NCI-H1436 treated with DMSO at 0.1 percent for 48 hours (cell line): ENCODE data around the gene BTBD9.

ENCODE experiments used
- DNase-seq: peaks from one replicate; lab custom pipeline; 2025; lab: John Stamatoyannopoulos, UW

The BTBD9 gene

DNA sequence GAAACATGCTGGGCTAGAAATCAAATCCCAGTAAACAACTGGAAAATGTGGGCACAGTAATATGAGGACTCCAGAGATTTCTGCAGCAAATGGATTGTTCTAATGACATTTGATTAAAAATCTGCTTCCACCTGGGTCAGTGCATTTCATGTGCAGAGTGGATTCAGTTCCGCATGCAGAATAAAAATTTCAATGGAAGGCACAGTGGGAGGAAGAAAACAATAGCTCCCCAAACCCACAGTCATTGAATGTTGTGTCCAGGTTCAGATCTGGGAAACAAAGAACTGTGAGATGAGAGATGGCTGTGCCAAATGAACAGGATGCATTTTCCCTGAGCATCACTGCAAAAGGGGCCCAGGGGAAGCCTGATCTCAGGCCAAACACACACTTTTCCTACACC is 403.1 kb downstream of the BTBD9 start:
- no peak for DNase-seq

GRCh38 chr6:38234934-38235682 is 404.6 kb downstream of the BTBD9 start:
- no peak for DNase-seq

GRCh38 chr6:38234141-38234540 is 405.6 kb downstream of the BTBD9 start:
- no peak for DNase-seq

DNA sequence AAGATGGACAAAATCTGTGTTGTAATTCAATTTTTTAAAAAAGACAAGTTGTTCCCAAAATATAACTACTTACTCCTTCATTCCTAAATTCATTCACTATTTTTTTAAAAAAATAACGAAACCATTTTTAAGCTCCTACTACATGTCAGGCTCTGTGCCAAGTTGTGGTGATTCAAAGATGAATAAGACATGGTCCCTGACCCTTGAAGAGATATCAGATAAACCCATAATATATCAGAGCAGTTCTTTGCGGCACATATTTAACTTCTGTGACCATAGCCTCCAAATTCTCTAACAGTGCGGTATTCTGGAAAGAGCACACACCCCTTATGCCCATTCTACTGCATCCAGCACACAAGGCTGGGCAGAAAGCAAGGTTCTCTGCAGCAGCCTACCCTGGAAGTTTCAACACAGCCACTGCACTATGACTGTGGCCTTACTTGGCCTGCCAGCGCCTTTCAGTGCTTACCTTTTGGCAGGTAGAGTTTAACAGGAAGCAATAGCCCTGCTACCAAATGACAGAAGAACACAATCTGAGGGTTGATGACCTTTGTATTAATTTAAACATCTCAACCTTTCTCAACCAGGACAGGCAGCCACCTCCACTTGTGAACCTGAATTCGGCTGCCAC is 406.5 kb downstream of the BTBD9 start:
- no peak for DNase-seq

DNA sequence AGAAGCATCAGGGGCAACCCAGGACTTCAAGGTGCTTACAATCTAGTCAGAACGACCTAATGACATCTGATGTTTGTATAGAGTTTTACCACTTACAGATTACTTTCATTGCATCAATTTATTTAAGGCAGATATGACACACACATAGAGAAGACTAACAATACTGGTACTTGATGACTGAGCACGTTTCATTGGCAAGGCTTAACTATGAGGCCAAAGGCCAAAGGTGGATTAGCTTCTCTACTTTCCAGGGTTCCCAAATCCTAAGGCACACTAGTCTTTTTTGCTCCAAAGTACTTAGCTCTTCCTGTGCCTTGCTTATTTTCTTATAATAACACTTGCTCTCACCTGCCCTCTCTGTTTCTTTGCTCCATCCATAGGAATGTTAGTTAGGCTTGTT is 414.0 kb downstream of the BTBD9 start:
- no peak for DNase-seq

- DNase-seq, result no peak
Measured at GRCh38 chr6:38221251-38221650, 418.5 kb downstream of the BTBD9 start.

GRCh38 chr6:38220069-38220723 is 419.5 kb downstream of the BTBD9 start:
- no peak for DNase-seq

GRCh38 chr6:38218235-38218634 is 421.5 kb downstream of the BTBD9 start:
- DNase-seq, result no peak

DNA sequence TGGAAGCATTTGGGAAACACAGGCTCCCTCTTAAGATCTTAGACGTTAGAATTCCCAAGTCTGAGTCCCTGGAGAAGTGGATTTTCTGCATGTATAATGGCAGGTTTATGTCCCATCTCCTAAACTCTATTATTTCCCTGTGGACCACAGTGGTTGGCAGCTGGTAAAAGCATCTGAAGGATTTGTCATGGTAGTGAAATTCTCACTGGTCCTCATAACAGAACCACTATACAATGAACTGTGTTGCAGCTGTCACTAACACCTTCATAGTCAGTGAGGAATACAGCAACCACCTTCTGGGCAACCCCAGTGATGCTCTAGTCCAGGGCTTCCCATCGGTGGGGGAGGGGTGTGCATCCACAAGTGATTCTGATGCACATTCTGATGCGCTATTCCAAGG is 423.3 kb downstream of the BTBD9 start:
- DNase-seq, result no peak

DNA sequence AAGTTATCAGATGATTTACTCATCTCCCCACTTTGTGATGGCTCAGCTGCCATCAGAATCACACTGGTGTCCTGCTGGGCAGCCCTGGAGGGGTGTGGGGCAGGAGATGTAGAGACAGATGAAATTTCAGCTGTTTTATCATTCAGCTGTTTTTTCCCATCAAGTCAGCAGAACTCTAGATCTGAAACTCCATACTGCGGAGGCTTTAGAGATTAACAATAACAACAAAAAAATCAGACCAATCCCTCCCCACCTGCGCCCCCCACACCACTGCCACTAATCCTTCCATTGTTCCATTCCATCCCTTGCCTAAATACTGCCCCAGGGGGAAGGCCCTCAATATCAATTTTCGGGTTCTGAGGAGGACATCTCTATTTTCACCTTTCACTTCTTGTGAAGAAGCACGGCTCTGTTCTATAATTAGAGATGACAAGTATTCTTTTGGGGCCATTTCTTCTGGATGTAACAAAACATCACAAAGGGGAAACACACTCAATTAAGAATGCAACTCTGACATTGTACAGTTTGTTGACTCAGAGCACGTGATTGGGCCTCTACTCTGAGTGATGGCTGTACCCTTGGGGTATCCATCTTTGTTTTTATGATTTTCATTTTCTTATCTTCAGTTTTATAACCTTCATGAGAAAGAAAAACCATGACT is 423.9 kb downstream of the BTBD9 start:
- no peak for DNase-seq

DNA sequence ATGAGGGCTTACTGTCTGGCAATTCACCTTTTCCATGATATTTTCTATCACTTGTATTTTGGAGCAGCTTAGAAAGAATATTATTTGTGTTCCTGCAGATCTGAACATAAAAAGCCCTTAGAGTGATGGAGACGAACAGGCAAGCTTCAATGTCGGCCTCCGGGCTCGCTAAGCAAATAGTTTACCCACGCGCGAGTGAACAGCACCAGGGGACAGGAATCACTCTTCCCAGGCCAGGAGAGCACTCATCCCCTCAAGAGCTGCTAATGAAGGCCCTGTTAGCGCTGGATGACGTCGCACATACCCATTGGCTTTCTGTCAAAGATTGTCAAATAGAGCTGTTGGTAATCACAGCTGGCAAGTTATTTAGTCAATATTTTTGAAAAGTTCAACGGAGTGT is 424.5 kb downstream of the BTBD9 start:
- peak; percentile 28 for DNase-seq

DNA sequence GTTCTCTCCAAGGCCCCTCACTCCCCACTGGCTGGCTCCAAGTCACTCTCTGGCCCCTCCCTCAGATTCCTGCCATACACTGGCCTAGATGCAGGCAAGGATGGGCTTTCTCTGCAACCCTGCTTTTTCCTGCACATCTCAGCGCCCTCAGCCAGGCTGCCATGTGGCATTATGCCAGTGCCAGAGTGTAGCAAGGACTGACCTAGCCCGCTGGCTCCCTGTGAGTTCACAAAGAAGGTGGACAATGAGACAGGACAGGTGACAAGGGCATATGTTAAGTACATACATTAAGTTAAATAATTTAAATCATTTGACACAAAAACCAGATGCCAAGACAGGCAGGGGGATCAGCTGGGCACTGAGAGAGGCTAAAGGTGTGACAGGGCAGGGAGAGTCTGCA is 425.6 kb downstream of the BTBD9 start:
- no peak for DNase-seq

DNA sequence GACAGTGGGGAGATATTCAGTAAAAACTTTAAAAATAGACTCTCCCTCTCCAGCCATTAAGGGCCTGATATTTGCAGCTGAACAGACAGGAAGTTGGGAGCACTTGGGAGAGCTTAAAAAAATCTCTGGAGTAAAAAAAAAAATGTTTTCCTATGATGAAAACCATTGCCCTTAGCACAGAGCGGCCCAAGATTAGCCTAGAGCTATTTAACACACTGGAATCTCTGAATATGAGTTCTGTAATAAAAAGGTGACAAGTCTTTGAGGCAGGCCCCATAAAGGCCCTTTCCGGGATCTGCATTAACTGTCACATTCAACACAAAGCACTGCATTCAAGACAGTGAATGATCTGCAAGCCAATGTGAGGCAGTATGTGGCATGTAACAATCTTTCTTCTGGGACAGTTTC is 426.5 kb downstream of the BTBD9 start:
- DNase-seq, result no peak

- DNase-seq, result peak; percentile 87
Measured at GRCh38 chr6:38212579-38212978, 427.1 kb downstream of the BTBD9 start.

DNA sequence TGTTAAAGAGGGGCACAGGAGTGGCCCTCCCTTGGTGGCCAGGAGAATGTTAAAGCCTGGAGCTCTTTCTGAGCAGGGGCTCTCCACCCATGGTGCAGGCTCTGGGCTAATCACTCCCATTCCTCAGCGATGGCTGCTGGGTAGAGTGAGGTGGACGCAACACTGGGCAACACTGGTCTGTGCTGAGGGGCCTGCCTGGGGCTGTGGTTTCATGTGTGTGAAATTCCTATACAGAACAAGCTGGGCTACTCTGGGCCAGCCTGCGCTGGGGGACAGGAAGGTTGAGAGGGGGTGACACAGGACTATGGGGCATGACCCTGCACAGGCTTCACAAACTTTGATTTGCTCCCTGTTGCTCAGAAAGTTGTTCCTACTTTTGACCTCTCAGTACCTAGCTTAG is 427.6 kb downstream of the BTBD9 start:
- DNase-seq, result no peak

GRCh38 chr6:38209371-38210260 is 430.1 kb downstream of the BTBD9 start:
- no peak for DNase-seq

GRCh38 chr6:38208028-38208427 is 431.7 kb downstream of the BTBD9 start:
- no peak for DNase-seq

DNA sequence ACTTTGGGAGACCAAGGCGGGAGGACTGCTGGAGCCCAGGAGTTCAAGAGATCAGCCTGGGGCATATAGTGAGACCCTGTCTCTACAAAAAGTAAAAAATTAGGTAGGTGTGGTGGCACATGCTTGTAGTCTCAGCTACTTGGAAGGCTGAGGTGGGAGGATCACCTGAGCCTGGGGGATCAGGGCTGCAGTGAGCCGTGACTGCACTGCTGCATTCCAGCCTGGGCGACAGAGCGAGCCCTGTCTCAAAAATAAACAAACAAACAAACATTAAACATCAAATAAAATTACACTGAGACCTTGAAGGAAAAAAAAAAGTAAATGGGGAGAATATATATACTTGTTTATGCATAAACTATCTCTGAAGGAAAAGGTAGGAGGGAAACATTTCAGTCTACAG is 432.4 kb downstream of the BTBD9 start:
- no peak for DNase-seq

DNA sequence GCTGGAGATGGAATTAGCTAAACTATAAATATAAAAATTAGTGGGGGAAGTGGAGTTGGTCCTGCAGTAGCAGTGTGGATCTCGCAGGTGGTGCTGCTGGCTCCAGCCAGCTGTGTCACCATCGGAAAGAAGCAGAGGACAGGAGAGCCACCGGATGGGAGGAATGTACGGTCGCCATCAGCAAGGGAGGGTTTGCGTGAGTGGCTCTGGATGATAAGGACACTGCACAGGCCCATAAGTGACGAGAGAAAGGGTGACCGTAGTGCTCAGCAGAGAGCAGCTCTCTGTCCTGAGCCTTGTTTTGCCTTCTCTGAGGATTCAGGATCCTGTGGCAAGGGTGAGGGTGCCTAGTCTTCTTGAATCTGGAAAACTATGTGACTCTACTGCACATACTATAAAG is 441.5 kb downstream of the BTBD9 start:
- DNase-seq, result no peak

DNA sequence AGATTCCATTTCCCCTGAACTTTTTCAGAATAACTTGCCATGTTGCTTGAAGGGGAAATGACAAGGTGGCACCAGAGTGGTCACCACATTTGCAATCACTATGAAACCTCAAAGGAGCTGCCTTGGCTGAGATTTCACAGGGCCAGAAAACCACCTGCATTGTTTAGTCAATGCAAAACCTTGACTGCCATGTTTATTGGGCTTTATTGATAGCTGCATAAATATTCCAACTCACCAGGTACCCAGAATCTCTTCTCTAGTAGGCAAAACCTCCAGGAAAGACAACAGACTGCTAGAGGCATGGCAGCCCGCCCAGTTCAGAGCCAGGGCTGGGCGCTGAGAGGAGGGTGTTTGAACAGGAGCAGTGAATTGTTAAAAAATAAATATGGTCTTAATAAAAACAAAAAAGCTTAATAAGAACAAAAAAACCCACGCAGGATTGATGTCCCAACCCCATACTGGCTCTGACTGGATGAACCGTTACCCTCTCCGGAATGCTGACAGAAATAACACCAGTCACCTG is 444.6 kb downstream of the BTBD9 start:
- no peak for DNase-seq

GRCh38 chr6:38194589-38194988 is 445.1 kb downstream of the BTBD9 start:
- no peak for DNase-seq

DNA sequence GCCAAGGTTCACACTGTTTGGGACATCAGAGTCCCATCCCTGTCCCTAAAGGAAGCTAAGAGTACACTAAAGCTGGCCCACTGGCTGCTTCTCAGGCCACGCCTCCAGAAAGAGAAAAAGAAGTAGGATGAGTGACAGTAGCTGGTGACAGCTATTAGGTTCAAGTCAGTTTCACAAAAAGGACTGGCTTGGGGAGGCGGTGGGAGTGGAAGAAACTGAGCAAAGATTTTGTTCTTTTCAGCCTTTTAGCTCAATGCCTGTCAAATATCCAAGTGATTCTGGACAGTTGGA is 445.5 kb downstream of the BTBD9 start:
- no peak for DNase-seq
